Liver (tissue), 9 donors: ENCODE measurements around the gene PRSS38. TPM values are rescaled to one million over a fixed set of nuclear protein-coding genes. Genes with fewer than 3 reads are reported as not detected.

ENCODE experiments used
- DNase-seq: peaks from one replicate; pipeline ENCODE4 v3.0.0-alpha.2; 2017; ENCODE audit warnings: low spot score
- H3K27ac ChIP-seq, 2 donors: one replicate each; pipeline ENCODE4 v1.7.0; 2013; ENCODE audit warnings: inconsistent platforms in 2 of 2, low read length in 2 of 2, control low read depth in 1 of 2, low read depth in 1 of 2, mild to moderate bottlenecking in 1 of 2
- H3K27me3 ChIP-seq, 4 donors: one replicate each; pipeline versions ENCODE4 v1.6.1 to v1.7.0; 2013; ENCODE audit warnings: low read length in 3 of 4, inconsistent platforms in 1 of 4, mild to moderate bottlenecking in 1 of 4, moderate library complexity in 1 of 4; ENCODE audit not compliant: control insufficient read depth in 4 of 4, insufficient read depth in 4 of 4
- H3K36me3 ChIP-seq, 4 donors: one replicate each; pipeline versions ENCODE4 v1.6.1 to v1.7.0; 2013; ENCODE audit warnings: low read length in 3 of 4, mild to moderate bottlenecking in 3 of 4, low read depth in 1 of 4, moderate library complexity in 1 of 4; ENCODE audit not compliant: control insufficient read depth in 4 of 4, insufficient read depth in 3 of 4
- H3K4me1 ChIP-seq, 4 donors: one replicate each; pipeline versions ENCODE4 v1.6.1 to v1.7.0; 2013; ENCODE audit warnings: low read length in 3 of 4, mild to moderate bottlenecking in 3 of 4, moderate library complexity in 1 of 4; ENCODE audit not compliant: control insufficient read depth in 4 of 4, insufficient read depth in 4 of 4
- H3K4me3 ChIP-seq, 3 donors: one replicate each; pipeline versions ENCODE4 v1.6.1 to v1.7.0; 2013; ENCODE audit warnings: low read length in 3 of 3, control low read depth in 1 of 3, low read depth in 1 of 3, mild to moderate bottlenecking in 1 of 3
- H3K9ac ChIP-seq, 2 donors: one replicate each; pipeline ENCODE4 v1.7.0; 2013; ENCODE audit warnings: low read length in 2 of 2, mild to moderate bottlenecking in 2 of 2, moderate library complexity in 2 of 2, control low read depth in 1 of 2, low read depth in 1 of 2
- H3K9me3 ChIP-seq, 4 donors: one replicate each; pipeline versions ENCODE4 v1.6.1 to v1.7.0; 2013; ENCODE audit warnings: low read length in 3 of 4; ENCODE audit not compliant: control insufficient read depth in 4 of 4
- ATF3 ChIP-seq: IDR thresholded peaks from 2 replicates; pipeline ENCODE4 v1.6.1; 2016; ENCODE audit warnings: antibody characterized with exemption
- GABPA ChIP-seq, 2 donors: IDR thresholded peaks in 1 of 2; conservative IDR thresholded peaks in 1 of 2; 2 replicates each; pipeline ENCODE4 v1.6.1; 2016; ENCODE audit warnings: antibody characterized with exemption in 2 of 2, mild to moderate bottlenecking in 1 of 2, moderate library complexity in 1 of 2
- HNF4A ChIP-seq, 2 donors: conservative IDR thresholded peaks; 2 replicates each; pipeline ENCODE4 v1.6.1; 2016; ENCODE audit warnings: antibody characterized with exemption in 2 of 2, mild to moderate bottlenecking in 2 of 2
- HNF4G ChIP-seq: IDR thresholded peaks from 2 replicates; pipeline ENCODE4 v1.6.1; 2016; ENCODE audit warnings: antibody characterized with exemption
- JUND ChIP-seq, 2 donors: IDR thresholded peaks; 2 replicates each; pipeline ENCODE4 v1.6.1; 2016; ENCODE audit warnings: antibody characterized with exemption in 2 of 2
- NR2F2 ChIP-seq: IDR thresholded peaks from 2 replicates; pipeline ENCODE4 v1.6.1; 2016; ENCODE audit warnings: antibody characterized with exemption
- RXRA ChIP-seq, 2 donors: IDR thresholded peaks; 2 replicates each; pipeline ENCODE4 v1.6.1; 2017 to 2018; ENCODE audit warnings: antibody characterized with exemption in 2 of 2, mild to moderate bottlenecking in 1 of 2
- SP1 ChIP-seq: IDR thresholded peaks from 2 replicates; pipeline ENCODE4 v1.6.1; 2018; ENCODE audit warnings: antibody characterized with exemption, mild to moderate bottlenecking
- WGBS: extraction: QIAGEN DNeasy Blood & Tissue Kit; methylation state at CpG from one replicate; pipeline ENCODE4 v1.1.7; 2013; 5-methylcytosine and 5-hydroxymethylcytosine counted together
- polyA plus RNA-seq, 2 donors: library from polyadenylated mRNA; stranded (reverse) in 1 of 2; unstranded in 1 of 2; fragments of 200-250 nt in 1 of 2; fragments of >200 nt in 1 of 2; fragmentation: Nextera tagmentation in 1 of 2; extraction: Ambion mirVana in 1 of 2; gene quantifications; one replicate each; pipeline versions ENCODE4 v1.2.1 to v1.2.3, GENCODE V29; 2013 to 2015
- total RNA-seq, 2 donors: library from RNA; depleted of rRNA; stranded (reverse); fragments of >200 nt; gene quantifications; one replicate each; pipeline ENCODE4 v1.2.3, GENCODE V29; 2014
- TF ChIP-seq, protein P1 (sequence below): IDR thresholded peaks from 2 replicates; pipeline ENCODE4 v1.6.1; 2016; ENCODE audit warnings: antibody characterized with exemption
- TF ChIP-seq, protein P2 (sequence below): IDR thresholded peaks from 2 replicates; pipeline ENCODE4 v1.6.1; 2016; ENCODE audit warnings: antibody characterized with exemption
- TF ChIP-seq, protein P3 (sequence below): fragments of 150-350 bp; IDR thresholded peaks from 2 replicates; pipeline ENCODE4 v1.5.1; 2017; ENCODE audit warnings: improper control_type of control experiment, low read depth, low read length; ENCODE audit not compliant: missing input control
- donor health status: healthy.
- donor health status: healthy.
- donor health status: healthy.
- donor health status: healthy.
- donor health status: healthy.

The PRSS38 gene
- total and polyA plus RNA-seq, 4 donors, result not detected

DNA sequence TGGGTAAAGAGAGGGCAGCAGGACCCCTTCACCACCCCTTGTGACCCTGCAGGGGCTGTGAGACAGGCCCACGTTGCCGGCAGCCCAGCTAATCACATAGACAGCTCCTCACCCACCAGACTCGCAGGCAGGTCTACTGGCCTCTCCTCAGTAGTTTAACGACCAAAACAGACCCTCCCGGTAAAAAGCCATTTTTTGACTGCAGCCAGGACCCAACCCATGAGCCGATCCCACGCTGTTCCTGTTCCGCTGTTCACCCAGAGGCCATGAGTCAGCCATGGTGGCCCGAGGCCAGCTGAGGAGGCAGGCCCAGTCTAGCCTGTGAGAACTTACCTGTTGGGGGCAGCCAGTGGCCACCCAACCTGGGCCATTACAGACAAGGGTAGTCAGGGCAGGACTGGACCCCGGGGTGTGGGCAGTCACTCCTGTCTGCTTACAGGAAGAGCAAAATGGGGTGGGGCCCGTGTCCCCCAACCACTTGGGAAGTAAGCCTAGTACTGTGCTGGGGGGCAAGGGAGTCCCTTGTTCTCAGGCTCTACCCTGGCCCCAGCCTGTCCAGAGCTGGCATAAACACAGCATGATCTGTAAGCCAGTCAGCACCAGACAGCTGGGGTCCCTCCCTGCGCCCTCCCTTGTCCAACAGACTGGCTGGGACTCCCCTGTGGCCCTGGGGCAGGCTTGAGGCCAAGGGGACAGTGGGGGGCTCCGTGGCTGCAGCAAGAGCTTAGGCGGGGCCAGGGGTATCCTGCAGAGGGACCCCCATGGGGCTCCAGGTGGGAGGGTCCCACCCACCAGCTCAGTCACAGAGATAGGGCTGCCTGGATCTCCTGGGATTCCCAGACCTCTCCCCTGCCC is 70.4 kb downstream of the PRSS38 start (continued):
- TF ChIP-seq, protein P1, sequence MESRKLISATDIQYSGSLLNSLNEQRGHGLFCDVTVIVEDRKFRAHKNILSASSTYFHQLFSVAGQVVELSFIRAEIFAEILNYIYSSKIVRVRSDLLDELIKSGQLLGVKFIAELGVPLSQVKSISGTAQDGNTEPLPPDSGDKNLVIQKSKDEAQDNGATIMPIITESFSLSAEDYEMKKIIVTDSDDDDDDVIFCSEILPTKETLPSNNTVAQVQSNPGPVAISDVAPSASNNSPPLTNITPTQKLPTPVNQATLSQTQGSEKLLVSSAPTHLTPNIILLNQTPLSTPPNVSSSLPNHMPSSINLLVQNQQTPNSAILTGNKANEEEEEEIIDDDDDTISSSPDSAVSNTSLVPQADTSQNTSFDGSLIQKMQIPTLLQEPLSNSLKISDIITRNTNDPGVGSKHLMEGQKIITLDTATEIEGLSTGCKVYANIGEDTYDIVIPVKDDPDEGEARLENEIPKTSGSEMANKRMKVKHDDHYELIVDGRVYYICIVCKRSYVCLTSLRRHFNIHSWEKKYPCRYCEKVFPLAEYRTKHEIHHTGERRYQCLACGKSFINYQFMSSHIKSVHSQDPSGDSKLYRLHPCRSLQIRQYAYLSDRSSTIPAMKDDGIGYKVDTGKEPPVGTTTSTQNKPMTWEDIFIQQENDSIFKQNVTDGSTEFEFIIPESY, result no peak
- no peak for TF ChIP-seq GABPA (IDR thresholded peaks at IDR 0.05 in 1 of 2, conservative IDR thresholded peaks at IDR 0.05 in 1 of 2)
- no peak for TF ChIP-seq JUND (IDR thresholded peaks at IDR 0.05)
- no peak for TF ChIP-seq SP1

- Histone ChIP-seq H3K9me3 (no peaks in the 10 kb centered on the region), H3K4me1 (peaks cover 0 to 4% (median 0%) of the 10 kb centered on the region in 4 donors), H3K27ac (no peak overlapping the region), H3K36me3 (no peaks in the 10 kb centered on the region), H3K9ac (no peak overlapping the region), H3K4me3 (peak overlapping the region in 1 of 3 donors; percentile 31), H3K27me3 (peaks cover 0 to 5% (median 1%) of the 10 kb centered on the region in 4 donors)
- peak; percentile 33 for DNase-seq
- 18% methylated on average over 18 of the region's 18 CpGs for WGBS
- TF ChIP-seq RXRA (IDR thresholded peaks at IDR 0.05) (no peak), NR2F2 (no peak), HNF4G (no peak), SP1 (no peak), ATF3 (no peak), HNF4A (conservative IDR thresholded peaks at IDR 0.05) (no peak)
- TF ChIP-seq, protein P2, sequence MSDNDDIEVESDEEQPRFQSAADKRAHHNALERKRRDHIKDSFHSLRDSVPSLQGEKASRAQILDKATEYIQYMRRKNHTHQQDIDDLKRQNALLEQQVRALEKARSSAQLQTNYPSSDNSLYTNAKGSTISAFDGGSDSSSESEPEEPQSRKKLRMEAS, result no peak
- TF ChIP-seq, protein P3, sequence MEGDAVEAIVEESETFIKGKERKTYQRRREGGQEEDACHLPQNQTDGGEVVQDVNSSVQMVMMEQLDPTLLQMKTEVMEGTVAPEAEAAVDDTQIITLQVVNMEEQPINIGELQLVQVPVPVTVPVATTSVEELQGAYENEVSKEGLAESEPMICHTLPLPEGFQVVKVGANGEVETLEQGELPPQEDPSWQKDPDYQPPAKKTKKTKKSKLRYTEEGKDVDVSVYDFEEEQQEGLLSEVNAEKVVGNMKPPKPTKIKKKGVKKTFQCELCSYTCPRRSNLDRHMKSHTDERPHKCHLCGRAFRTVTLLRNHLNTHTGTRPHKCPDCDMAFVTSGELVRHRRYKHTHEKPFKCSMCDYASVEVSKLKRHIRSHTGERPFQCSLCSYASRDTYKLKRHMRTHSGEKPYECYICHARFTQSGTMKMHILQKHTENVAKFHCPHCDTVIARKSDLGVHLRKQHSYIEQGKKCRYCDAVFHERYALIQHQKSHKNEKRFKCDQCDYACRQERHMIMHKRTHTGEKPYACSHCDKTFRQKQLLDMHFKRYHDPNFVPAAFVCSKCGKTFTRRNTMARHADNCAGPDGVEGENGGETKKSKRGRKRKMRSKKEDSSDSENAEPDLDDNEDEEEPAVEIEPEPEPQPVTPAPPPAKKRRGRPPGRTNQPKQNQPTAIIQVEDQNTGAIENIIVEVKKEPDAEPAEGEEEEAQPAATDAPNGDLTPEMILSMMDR, result no peak
- TF ChIP-seq, protein P1, result no peak
These were observed 71.1 kb downstream of the PRSS38 start for GRCh38 chr1:227886503-227886961.
